ENCODE results near the gene UBL7. TPM values are rescaled to one million over a fixed set of nuclear protein-coding genes. Genes with fewer than 3 reads are reported as not detected.

UBL7 gene
- total and polyA plus RNA-seq, 2 experiments from 2014 or later: 39.2 to 60.2 TPM

- Histone ChIP-seq H3K9me2 (replicated peaks; ENCODE audit: insufficient read depth) (no peaks in the 10 kb centered on the region), H3K4me1 (ENCODE audit: insufficient read depth) (no peaks in the 10 kb centered on the region), H3K4me3 (no peak overlapping the region), H3K4me2 (no peak overlapping the region), H3K79me2 (no peaks in the 10 kb centered on the region), H3K27ac (no peak overlapping the region), H3K9me3 (ENCODE audit: low read depth) (no peaks in the 10 kb centered on the region), H2AFZ (no peak overlapping the region), H3K36me3 (replicated peaks; ENCODE audit: insufficient read depth, low read depth) (no peaks in the 10 kb centered on the region), H4K20me1 (ENCODE audit: insufficient read depth, poor library complexity, severe bottlenecking) (no peaks in the 10 kb centered on the region), H3K27me3 (no peaks in the 10 kb centered on the region)
- 100% methylated on average over 4 of the region's 4 CpGs for WGBS (ENCODE audit: low lambda C conversion rate, missing lambda C conversion rate)
- TF ChIP-seq EZH2phosphoT487 (IDR thresholded peaks at IDR 0.05; ENCODE audit: low read depth, severe bottlenecking, unreplicated experiment) (no peak), CTCF (IDR thresholded peaks at IDR 0.05; ENCODE audit: poor library complexity) (no peak), EZH2 (IDR thresholded peaks at IDR 0.05; ENCODE audit: borderline replicate concordance) (no peak)
- no peak for DNase-seq (ENCODE audit: low spot score)
Measured at GRCh38 chr15:74504836-74505235, 43.9 kb upstream of the UBL7 start.

- no peak overlapping the region for H3K27ac ChIP-seq
- DNase-seq (ENCODE audit: low spot score): no peak
- H3K4me3 ChIP-seq: no peak overlapping the region
- H3K36me3 ChIP-seq (replicated peaks; ENCODE audit: insufficient read depth, low read depth): no peaks in the 10 kb centered on the region
- no peak for TF ChIP-seq EZH2phosphoT487 (IDR thresholded peaks at IDR 0.05; ENCODE audit: low read depth, severe bottlenecking, unreplicated experiment)
- TF ChIP-seq CTCF (IDR thresholded peaks at IDR 0.05; ENCODE audit: poor library complexity): no peak
- no peak for TF ChIP-seq EZH2 (IDR thresholded peaks at IDR 0.05; ENCODE audit: borderline replicate concordance)
- no peaks in the 10 kb centered on the region for H3K27me3 ChIP-seq
- no peaks in the 10 kb centered on the region for H3K4me1 ChIP-seq (ENCODE audit: insufficient read depth)
- no peak overlapping the region for H3K4me2 ChIP-seq
- no peaks in the 10 kb centered on the region for H4K20me1 ChIP-seq (ENCODE audit: insufficient read depth, poor library complexity, severe bottlenecking)
- H3K9me3 ChIP-seq (ENCODE audit: low read depth): no peaks in the 10 kb centered on the region
- WGBS (ENCODE audit: low lambda C conversion rate, missing lambda C conversion rate): 89% methylated on average over 3 of the region's 3 CpGs
- no peaks in the 10 kb centered on the region for H3K9me2 ChIP-seq (replicated peaks; ENCODE audit: insufficient read depth)
- H3K79me2 ChIP-seq: no peaks in the 10 kb centered on the region
- no peak overlapping the region for H2AFZ ChIP-seq
Measured at GRCh38 chr15:74504418-74504817, 43.5 kb upstream of the UBL7 start.

GRCh38 chr15:74502301-74502700, 41.3 kb upstream of the UBL7 start:
- Histone ChIP-seq H3K9me3 (ENCODE audit: low read depth) (no peaks in the 10 kb centered on the region), H3K36me3 (replicated peaks; ENCODE audit: insufficient read depth, low read depth) (no peaks in the 10 kb centered on the region)

More at GRCh38 chr15:74502301-74502700, 41.3 kb upstream of the UBL7 start:
- TF ChIP-seq EZH2 (IDR thresholded peaks at IDR 0.05; ENCODE audit: borderline replicate concordance) (no peak), EZH2phosphoT487 (IDR thresholded peaks at IDR 0.05; ENCODE audit: low read depth, severe bottlenecking, unreplicated experiment) (no peak), CTCF (IDR thresholded peaks at IDR 0.05; ENCODE audit: poor library complexity) (no peak)
- no peak overlapping the region for H3K27ac ChIP-seq
- no peaks in the 10 kb centered on the region for H3K27me3 ChIP-seq
- no peak for DNase-seq (ENCODE audit: low spot score)
- no peaks in the 10 kb centered on the region for H3K79me2 ChIP-seq
- H3K4me3 ChIP-seq: no peak overlapping the region
- H3K4me1 ChIP-seq (ENCODE audit: insufficient read depth): no peaks in the 10 kb centered on the region
- H3K9me2 ChIP-seq (replicated peaks; ENCODE audit: insufficient read depth): no peaks in the 10 kb centered on the region
- H3K4me2 ChIP-seq: no peak overlapping the region
- 70% methylated on average over 3 of the region's 3 CpGs for WGBS (ENCODE audit: low lambda C conversion rate, missing lambda C conversion rate)
- H4K20me1 ChIP-seq (ENCODE audit: insufficient read depth, poor library complexity, severe bottlenecking): no peaks in the 10 kb centered on the region
- H2AFZ ChIP-seq: no peak overlapping the region
